Measurements from ENCODE around the gene SNX24.

Gene SNX24

DNA sequence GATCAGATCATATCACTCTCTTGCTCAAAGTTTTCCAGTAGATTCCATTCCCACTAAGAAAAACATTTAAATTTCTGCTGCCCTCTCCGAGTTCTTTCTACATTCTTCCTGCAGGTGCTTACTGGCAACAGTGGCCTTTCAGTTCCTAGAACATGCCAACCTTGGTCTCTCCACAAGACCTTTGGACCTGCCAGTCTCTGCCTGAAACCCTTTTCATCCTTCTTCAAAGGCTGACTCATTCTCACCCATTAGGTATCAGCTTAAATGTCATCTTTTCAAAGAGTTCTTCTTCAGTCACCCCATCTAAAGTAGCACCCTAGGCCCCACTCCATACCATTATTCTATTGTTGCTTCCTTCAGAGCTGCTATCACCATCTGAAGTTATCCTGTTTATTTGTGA, 169.3 kb downstream of the SNX24 start:
- DNase-seq (ENCODE audit: low read depth in 2 of 2), result no peak

DNA sequence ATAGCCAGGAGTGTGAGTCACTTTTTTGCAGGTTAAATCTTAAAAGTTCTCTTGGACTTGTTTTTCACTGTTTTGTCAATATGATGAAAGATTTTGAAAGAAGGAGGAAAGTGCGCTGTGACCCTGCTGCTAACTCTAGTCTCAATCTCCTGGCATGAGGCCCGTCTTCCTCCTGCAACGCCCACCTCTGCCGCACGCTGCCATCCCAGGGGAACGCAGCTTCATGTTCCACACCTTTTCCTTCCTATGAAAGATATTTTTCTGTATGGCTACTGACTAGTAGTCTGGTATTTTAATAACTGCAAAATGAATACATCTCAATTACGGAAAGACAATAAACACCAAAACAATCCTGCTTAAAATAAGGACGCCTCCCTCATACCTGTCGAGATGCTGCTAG, 182.8 kb downstream of the SNX24 start:
- DNase-seq (ENCODE audit: low read depth in 2 of 2), result no peak

- DNase-seq (ENCODE audit: low read depth in 2 of 2), result no peak
Observed at GRCh38 chr5:123033157-123033671, 187.8 kb downstream of the SNX24 start.

DNA sequence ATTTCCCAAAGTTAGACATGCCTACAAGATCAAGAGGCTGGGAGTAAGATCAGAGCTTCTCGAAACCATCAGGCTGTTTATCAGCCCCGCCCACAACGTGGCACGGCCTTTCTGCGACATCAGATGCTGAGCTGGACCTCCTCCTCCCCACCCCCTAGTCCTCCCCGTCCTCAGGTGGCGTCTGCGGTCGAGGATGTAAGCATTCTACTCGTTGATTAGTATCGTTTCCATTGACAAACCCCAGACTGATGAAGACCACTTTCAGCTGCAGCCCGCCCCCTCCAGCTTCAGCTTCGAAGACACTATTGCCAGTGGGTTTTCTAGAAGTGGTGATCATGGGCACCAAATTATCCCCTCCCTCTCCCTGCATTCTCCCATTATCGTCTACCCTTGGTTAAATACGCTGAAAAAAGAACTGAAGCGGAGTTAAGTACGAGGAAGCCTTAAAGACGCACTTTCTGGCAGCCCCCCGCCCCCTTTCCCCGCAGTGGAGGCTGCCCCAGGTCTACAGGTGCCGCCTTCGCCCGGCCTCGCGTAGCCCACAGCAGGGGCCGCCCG, 190.0 kb downstream of the SNX24 start:
- no peak for DNase-seq (ENCODE audit: low read depth in 2 of 2)

DNA sequence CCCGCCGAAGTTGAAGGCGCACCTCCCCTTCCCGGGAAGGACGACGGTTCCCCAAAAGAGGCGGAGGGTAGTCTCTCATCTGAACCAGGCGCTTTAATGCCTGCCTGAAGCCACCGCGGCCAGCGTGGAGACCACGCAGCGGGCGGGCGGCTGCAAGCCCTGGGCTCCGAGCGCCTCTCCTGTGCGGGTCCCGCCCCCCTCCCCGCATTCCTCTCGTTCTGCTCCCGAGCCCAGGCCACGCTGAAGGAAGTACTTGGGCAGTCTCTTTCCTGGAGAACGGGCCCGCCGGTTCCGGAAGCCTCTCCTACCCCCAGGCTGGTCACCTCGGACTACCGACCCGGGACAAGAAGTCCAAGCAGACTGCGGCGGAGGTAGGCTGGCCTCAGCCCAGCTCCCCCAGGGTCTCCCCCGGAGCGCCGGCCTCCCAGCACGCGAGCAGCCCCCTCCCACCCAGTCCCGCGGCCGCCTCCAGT, 190.5 kb downstream of the SNX24 start:
- no peak for DNase-seq (ENCODE audit: low read depth in 2 of 2)

- DNase-seq (ENCODE audit: low read depth in 2 of 2), result no peak
Observed at GRCh38 chr5:123036391-123037103, 191.1 kb downstream of the SNX24 start, which contains the start of gene PPIC. Gene PPIC, minus strand, starts transcription at chr5:123036725. Its CDS starts 100 bp downstream, at chr5:123036625.

- DNase-seq (ENCODE audit: low read depth in 2 of 2), result no peak
Observed at GRCh38 chr5:123037104-123037418, 191.6 kb downstream of the SNX24 start.

DNA sequence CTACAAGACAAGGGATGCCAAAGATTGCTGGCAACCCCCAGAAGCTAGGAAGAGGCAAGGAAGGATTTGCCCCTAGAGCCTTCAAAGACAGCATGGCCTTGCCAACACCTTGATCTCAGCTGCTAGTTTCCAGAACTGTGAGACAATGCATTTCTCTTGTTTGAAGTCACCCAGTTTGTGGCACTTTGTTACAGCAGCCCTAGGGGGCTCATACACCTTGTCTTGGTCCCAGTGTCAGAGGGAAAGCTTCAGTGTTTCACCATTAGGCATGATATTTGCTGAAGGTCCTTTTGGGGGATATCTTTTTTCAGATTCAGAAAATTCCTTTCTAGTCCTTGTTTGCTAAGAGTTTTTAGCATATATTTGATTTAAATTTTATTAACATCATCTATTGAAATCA, 194.3 kb downstream of the SNX24 start:
- DNase-seq (ENCODE audit: low read depth in 2 of 2), result no peak

- no peak for DNase-seq (ENCODE audit: low read depth in 2 of 2)
Observed at GRCh38 chr5:123044926-123045617, 199.7 kb downstream of the SNX24 start.

- DNase-seq (ENCODE audit: low read depth in 2 of 2), result no peak
Observed at GRCh38 chr5:123046222-123046621, 200.8 kb downstream of the SNX24 start.

DNA sequence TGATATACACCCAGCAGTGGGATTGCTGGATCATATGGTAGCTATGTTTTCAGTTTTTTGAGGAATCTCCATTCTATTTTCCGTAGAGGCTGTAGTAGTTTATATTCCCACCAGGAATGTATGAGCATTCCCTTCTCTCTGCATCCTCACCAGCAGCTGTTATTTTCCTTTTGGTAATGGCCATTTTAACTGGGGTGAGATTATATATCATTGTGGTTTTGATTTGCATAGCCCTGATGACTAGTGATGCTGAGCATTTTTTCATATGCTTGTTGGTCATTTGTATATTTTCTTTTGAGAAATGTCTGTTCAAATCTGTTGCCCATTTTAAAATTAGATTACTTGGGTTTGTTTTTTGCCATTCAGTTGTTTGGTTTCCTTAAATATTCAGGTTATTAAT, 202.3 kb downstream of the SNX24 start:
- DNase-seq (ENCODE audit: low read depth in 2 of 2), result no peak

DNA sequence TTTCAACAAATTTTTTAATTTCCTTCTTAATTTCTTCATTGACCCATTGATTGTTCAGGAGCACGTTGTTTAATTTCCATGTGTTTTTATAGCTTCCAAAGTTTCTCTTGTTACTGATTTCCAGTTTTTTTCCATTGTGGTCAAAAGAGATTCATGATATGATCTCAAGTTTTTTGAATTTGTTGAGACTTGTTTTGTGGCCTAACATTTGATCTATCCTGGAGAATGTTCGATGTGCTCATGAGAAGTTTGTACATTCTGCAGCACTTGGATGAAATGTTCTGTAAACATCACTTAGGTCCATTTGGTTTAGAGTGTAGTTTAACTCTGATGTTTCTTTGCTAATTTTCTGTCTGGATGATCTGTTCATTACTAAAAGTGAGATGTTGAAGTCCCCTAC, 205.8 kb downstream of the SNX24 start:
- no peak for DNase-seq (ENCODE audit: low read depth in 2 of 2)
